Epithelial cell of proximal tubule (primary cell): ENCODE measurements around the gene CLEC4M. TPM values are rescaled to one million over a fixed set of nuclear protein-coding genes. Genes with fewer than 3 reads are reported as not detected.

Source experiments
- DNase-seq: peaks from one replicate; pipeline ENCODE4 v3.0.0-alpha.2; 2011; ENCODE audit warnings: low read depth
- H3K4me3 ChIP-seq: 2 replicates; pipeline ENCODE4 v1.5.1; 2011; ENCODE audit warnings: low read depth, mild to moderate bottlenecking, low read length
- total RNA-seq: library from RNA; depleted of rRNA; stranded (reverse); fragments of >200 nt; gene quantifications from 2 replicates; pipeline ENCODE4 v1.2.3, GENCODE V29; 2015
- TF ChIP-seq, protein P1 (sequence below): conservative IDR thresholded peaks from 2 replicates; pipeline ENCODE4 v1.5.1; 2012; ENCODE audit warnings: low read depth, mild to moderate bottlenecking, low read length

CLEC4M gene
- total RNA-seq, 1 donor from 2014 or later, result not detected

DNA sequence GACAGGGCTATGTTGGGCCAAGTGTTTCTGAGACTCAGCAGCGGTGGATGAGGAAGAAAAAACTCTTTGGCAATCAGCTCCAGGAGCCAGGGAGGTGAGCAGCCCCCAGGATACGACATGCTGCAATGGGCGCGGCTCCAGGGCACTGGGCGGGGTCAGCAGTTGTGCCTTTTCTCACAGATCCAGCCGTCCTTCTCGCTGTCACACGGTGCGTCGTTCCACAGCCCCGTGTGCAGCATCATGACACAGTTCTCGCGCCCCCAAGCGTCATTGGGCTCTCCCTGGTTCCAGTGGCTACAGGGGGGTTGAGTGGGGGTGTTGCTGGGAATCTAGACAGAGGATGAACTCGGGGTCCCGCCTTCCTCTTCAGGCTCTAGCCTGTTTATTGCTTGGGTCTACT, 33.8 kb upstream of the CLEC4M start:
- no peak overlapping the region for H3K4me3 ChIP-seq
- TF ChIP-seq, protein P1, sequence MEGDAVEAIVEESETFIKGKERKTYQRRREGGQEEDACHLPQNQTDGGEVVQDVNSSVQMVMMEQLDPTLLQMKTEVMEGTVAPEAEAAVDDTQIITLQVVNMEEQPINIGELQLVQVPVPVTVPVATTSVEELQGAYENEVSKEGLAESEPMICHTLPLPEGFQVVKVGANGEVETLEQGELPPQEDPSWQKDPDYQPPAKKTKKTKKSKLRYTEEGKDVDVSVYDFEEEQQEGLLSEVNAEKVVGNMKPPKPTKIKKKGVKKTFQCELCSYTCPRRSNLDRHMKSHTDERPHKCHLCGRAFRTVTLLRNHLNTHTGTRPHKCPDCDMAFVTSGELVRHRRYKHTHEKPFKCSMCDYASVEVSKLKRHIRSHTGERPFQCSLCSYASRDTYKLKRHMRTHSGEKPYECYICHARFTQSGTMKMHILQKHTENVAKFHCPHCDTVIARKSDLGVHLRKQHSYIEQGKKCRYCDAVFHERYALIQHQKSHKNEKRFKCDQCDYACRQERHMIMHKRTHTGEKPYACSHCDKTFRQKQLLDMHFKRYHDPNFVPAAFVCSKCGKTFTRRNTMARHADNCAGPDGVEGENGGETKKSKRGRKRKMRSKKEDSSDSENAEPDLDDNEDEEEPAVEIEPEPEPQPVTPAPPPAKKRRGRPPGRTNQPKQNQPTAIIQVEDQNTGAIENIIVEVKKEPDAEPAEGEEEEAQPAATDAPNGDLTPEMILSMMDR, result no peak
- no peak for DNase-seq

DNA sequence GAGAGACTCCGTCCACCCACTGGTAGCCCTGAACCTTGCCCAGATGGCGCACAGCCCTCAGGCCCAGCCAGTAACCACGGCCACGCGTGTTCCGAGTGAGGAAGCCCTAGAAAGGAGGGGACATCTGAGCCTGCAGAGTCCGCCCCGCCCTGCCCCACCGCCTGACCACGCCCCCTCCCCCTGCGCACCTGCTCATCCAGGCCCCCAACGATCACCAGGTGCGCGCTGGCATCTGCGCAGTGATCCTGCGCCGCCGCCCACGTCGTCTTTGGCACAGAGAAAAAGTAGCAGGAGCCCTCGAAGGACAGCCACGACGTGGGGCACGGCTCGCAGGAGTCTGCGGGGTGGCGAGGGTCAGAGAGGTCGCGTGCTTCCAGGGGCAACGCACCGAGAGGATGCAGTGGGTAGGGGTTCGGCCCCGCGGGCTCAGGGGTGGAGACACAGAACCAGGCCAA, 33.2 kb upstream of the CLEC4M start:
- TF ChIP-seq, protein P1, result no peak
- H3K4me3 ChIP-seq, result no peak overlapping the region
- no peak for DNase-seq

DNA sequence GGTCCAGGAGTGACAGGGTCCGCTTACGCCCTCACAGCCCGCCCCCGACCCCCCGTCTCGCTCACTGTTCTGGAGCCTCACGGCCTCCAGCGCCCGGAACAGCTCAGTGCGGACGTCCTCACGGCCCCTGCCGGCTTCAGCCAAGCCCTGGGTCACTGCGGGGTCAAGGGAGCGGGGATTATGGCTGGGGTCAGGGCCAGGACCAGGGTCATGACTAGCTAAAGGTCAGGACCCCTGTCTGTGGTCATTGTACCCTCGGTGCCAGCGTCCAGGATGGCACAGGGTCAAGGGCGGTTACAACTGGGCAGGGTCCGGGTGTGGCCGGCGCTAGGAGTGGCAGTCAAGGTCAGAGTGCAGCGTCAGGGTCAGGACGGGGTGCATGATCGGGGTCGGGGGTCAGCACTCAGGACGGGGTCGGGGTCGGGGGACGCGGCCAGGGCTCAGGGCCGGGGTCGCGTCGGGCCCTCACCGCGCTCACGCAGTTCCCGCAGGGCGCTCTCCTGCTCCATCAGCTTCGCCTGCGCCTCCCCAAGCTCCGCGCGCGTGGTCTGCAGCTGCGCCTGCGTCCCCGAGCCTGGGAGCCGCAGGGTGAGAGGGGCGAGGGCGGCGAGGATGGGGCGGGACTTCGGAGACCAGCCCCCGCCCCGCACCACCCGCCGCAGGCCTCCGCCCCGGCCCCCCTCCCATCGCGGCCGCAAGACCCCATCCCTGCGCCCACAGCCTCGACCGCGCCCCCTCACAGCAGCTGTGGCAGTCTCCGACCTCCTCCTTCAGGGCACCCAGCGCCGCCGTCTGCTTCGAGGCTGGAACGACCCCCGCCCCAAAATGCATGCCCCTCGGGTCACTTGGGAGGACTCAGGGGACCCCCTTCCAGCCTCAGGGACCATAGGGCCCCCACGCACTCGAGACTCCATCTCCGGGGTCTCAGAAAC, 32.5 kb upstream of the CLEC4M start:
- no peak overlapping the region for H3K4me3 ChIP-seq
- no peak for DNase-seq
- TF ChIP-seq, protein P1, result no peak

DNA sequence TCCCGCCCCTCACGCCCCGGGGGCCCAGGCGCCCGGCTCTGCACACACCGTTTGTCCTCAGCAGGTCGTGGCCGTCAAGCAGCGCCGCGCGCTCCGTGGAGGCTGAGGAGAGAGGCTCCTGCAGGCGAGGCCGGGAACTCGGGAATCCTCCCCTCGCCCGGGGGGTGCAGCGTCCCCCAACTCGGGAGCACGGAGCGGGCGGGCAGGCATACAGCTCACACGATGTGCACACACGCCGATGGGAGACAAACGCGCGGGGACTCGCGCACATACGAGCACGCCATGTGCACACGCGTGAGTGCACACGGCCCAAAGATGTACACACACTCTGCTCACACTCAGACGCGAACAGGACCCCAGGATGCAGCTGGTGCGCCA, 31.8 kb upstream of the CLEC4M start:
- TF ChIP-seq, protein P1, result no peak
- DNase-seq, result no peak
- no peak overlapping the region for H3K4me3 ChIP-seq

DNA sequence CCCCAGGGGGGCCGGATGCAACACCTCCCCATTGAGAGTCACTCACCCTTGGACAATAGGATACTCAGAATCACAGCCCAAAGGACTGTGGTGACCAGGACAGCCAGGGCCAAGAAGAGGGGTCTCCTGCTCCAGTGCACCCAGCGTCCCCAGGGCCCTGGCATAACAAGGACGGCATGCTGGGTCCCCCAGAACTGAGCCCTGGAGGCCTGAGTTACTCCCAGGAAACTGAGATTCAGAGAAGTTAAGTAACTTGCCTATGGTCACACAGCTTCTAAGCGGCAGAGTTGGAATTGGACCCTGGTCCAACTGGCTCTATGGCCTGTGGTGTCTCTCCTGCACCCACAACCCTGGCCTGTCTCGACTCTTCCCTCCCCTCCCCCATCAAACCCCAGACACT, 31.4 kb upstream of the CLEC4M start:
- TF ChIP-seq, protein P1, result no peak
- no peak for DNase-seq
- no peak overlapping the region for H3K4me3 ChIP-seq

DNA sequence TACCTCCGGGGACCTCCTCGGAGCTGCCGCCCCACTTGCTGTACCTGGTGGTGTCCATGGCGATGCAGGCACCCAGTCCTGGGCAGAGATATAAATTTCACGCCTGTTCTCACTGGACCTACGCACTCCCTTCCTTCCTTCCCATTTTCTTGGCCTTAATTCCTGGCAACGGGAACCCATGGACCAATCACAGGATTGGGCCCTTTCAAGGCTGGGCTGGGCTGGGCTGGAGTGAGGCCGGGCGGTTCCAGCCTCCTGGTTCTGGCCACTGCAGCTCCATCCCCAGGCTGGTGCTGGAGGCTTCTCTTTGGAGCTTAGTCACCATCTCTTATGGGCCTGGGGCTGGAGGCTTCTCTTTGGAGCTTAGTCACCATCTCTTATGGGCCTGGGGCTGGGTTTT, 31.0 kb upstream of the CLEC4M start, which contains the start of gene CLEC4G:
Gene CLEC4G (minus strand): TSS at position 66 of the 400 bp plus-strand sequence. CDS start 8 bp downstream, at position 58.
- no peak within 1 kb of the TSS for H3K4me3 ChIP-seq
- TF ChIP-seq, protein P1, result no peak
- DNase-seq, result no peak
